HG03097 (cell line): ENCODE results near the gene ARF6.
"Not testable (repeated sequence)": the region's sequence is repeated elsewhere in the genome, so short reads cannot be mapped to it uniquely, and the experiment has no call there.

ENCODE experiments used
- ATAC-seq: cut with Tn5 transposase; IDR thresholded peaks from one replicate; pipeline ENCODE4 v1.9.1; 2021; ENCODE audit not compliant: unreplicated experiment, low FRiP score

Gene ARF6

GRCh38 chr14:49892636-49893308 lies at the start of gene ARF6:
Gene ARF6 (plus strand): TSS chr14:49893082. CDS start chr14:49893737, 655 bp downstream.
- ATAC-seq = peak; percentile 81

GRCh38 chr14:49849213-49849847 lies 43.6 kb upstream of the ARF6 start:
- no peak for ATAC-seq

- ATAC-seq = no peak
Observed at GRCh38 chr14:49851813-49852212, 41.1 kb upstream of the ARF6 start.

GRCh38 chr14:49852301-49853157 lies 40.4 kb upstream of the ARF6 start, which contains the start of gene NEMF:
Gene NEMF (minus strand): TSS chr14:49852788. CDS start chr14:49852753, 35 bp downstream.
- ATAC-seq = peak; percentile 69

- no peak for ATAC-seq
Observed at GRCh38 chr14:49853158-49853477, 39.8 kb upstream of the ARF6 start.

GRCh38 chr14:49853572-49854375 lies 39.1 kb upstream of the ARF6 start:
- no peak for ATAC-seq

- ATAC-seq = no peak
Observed at GRCh38 chr14:49857427-49858003, 35.4 kb upstream of the ARF6 start.

- no peak for ATAC-seq
Observed at GRCh38 chr14:49858383-49858782, 34.5 kb upstream of the ARF6 start.

GRCh38 chr14:49860988-49861698 lies 31.7 kb upstream of the ARF6 start:
- no peak for ATAC-seq

GRCh38 chr14:49861699-49862088 lies 31.2 kb upstream of the ARF6 start:
- ATAC-seq = peak; percentile 16

GRCh38 chr14:49862089-49862673 lies 30.7 kb upstream of the ARF6 start:
- peak; percentile 33 for ATAC-seq

GRCh38 chr14:49863487-49864281 lies 29.2 kb upstream of the ARF6 start:
- no peak for ATAC-seq

GRCh38 chr14:49865431-49865859 lies 27.4 kb upstream of the ARF6 start:
- no peak for ATAC-seq

GRCh38 chr14:49867831-49868719 lies 24.8 kb upstream of the ARF6 start:
- peak; percentile 80 for ATAC-seq

GRCh38 chr14:49868720-49869114 lies 24.2 kb upstream of the ARF6 start:
- no peak for ATAC-seq

GRCh38 chr14:49870908-49871307 lies 22.0 kb upstream of the ARF6 start:
- ATAC-seq = no peak

- ATAC-seq = not testable (repeated sequence)
Observed at GRCh38 chr14:49873548-49873947, 19.3 kb upstream of the ARF6 start.
